Pancreas (tissue), 10 donors: ENCODE measurements around the gene GPRC6A. TPM values are rescaled to one million over a fixed set of nuclear protein-coding genes. Genes with fewer than 3 reads are reported as not detected.
A peak's percentile ranks its signal among the peaks of the same experiment; 100 is the strongest.

Source experiments
- ATAC-seq, 4 donors: fragments of 200-7000 bp; cut with Tn5 transposase; one replicate each; pipeline versions ENCODE4 v1.8.0 to v1.9.1; 2020; ENCODE audit warnings: mild to moderate bottlenecking in 4 of 4, moderate library complexity in 4 of 4
- DNase-seq, 6 donors: peaks; one replicate each; pipeline ENCODE4 v3.0.0-alpha.2; 2020
- FAIRE-seq: peaks from 2 replicates; lab custom pipeline; 2012; peaks lifted over from hg19 to GRCh38; lab: Jason Lieb, UNC
- H3K27ac ChIP-seq, 4 donors: fragments of 200-600 bp; sonication (generic); 1 replicate in 3 of 4; 2 replicates in 1 of 4; pipeline versions ENCODE4 v1.5.0 to v1.8.0; 2020
- H3K27me3 ChIP-seq, 4 donors: fragments of 200-600 bp; one replicate each; pipeline ENCODE4 v1.8.0; 2021
- H3K36me3 ChIP-seq, 3 donors: fragments of 200-600 bp; sonication (generic) in 1 of 3; one replicate each; pipeline versions ENCODE4 v1.5.0 to v1.8.0; 2020 to 2021
- H3K4me1 ChIP-seq, 3 donors: fragments of 200-600 bp; one replicate each; pipeline ENCODE4 v1.8.0; 2021
- H3K4me3 ChIP-seq, 4 donors: fragments of 200-600 bp; sonication (generic) in 2 of 4; one replicate each; pipeline versions ENCODE4 v1.5.0 to v1.8.0; 2020 to 2021
- H3K9me3 ChIP-seq, 4 donors: fragments of 200-600 bp; one replicate each; pipeline ENCODE4 v1.8.0; 2021
- WGBS, 2 donors: extraction: QIAGEN DNeasy Blood & Tissue Kit; methylation state at CpG; one replicate each; pipeline ENCODE4 v1.1.7; 2013; 5-methylcytosine and 5-hydroxymethylcytosine counted together
- intact Hi-C, 3 donors: fragments of 100-400 bp; cut with DNase I; formaldehyde crosslinking; loops; one replicate each; pipeline versions ENCODE4 v1.11.1 to v1.14.2; 2022
- polyA plus RNA-seq, 2 donors: library from polyadenylated mRNA; stranded (reverse); fragments of 200-250 nt; gene quantifications; one replicate each; pipeline ENCODE4 v1.2.3, GENCODE V29; 2013
- total RNA-seq, 6 donors: library from RNA; stranded (reverse); fragmentation: NEBNext Ultra II Directional in 4 of 6; extraction: Animal tissue kit (Norgen Biotek cat#: 25700) in 4 of 6; gene quantifications; one replicate each; pipeline versions ENCODE4 v1.2.1 to v1.2.4, GENCODE V29; 2021 to 2023
- TF ChIP-seq, protein P1 (sequence below), 4 donors: fragments of 200-600 bp; sonication (generic) in 3 of 4; IDR thresholded peaks; one replicate each; pipeline versions ENCODE4 v1.5.0 to v1.8.0; 2021; ENCODE audit warnings: antibody characterized with exemption in 4 of 4
- donor health status: healthy with polysubstance abuse.
- donor health status: DM: no; HTN: no; CAD: no; lungs with moderate emphysema.
- donor health status: DM: no; HTN: no; CAD: no.
- donor health status: control.
- donor health status: control.
- donor health status: Bipolar disorder and iron deficiency.
- donor health status: DM: yes; HTN: yes; CAD: no.
- donor health status: DM: no; HTN: no; CAD: no.
- donor health status: DM: no; HTN: no; CAD: no.
- donor health status: DM: yes; HTN: yes; CAD: no.

Gene GPRC6A
- total and polyA plus RNA-seq, 8 donors: not detected

- DNase-seq (no peak), ATAC-seq (no peak), FAIRE-seq (no peak)
- Histone ChIP-seq H3K27me3 (peaks cover 0 to 7% (median 2%) of the 10 kb centered on the region in 4 donors), H3K27ac (no peak overlapping the region), H3K9me3 (no peaks in the 10 kb centered on the region), H3K36me3 (no peaks in the 10 kb centered on the region), H3K4me1 (no peaks in the 10 kb centered on the region), H3K4me3 (no peak overlapping the region)
- intact Hi-C loops: no loop called here
- WGBS, 2 donors: 48 to 61% methylated on average over 5 of the region's 5 CpGs
- TF ChIP-seq, protein P1, sequence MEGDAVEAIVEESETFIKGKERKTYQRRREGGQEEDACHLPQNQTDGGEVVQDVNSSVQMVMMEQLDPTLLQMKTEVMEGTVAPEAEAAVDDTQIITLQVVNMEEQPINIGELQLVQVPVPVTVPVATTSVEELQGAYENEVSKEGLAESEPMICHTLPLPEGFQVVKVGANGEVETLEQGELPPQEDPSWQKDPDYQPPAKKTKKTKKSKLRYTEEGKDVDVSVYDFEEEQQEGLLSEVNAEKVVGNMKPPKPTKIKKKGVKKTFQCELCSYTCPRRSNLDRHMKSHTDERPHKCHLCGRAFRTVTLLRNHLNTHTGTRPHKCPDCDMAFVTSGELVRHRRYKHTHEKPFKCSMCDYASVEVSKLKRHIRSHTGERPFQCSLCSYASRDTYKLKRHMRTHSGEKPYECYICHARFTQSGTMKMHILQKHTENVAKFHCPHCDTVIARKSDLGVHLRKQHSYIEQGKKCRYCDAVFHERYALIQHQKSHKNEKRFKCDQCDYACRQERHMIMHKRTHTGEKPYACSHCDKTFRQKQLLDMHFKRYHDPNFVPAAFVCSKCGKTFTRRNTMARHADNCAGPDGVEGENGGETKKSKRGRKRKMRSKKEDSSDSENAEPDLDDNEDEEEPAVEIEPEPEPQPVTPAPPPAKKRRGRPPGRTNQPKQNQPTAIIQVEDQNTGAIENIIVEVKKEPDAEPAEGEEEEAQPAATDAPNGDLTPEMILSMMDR (IDR thresholded peaks at IDR 0.05): no peak
These were observed 45.0 kb downstream of the GPRC6A start for GRCh38 chr6:116783852-116784251.

GRCh38 chr6:116779573-116780164, 49.2 kb downstream of the GPRC6A start:
- intact Hi-C loops: loop anchor here in 1 of 3 donors (10.0 kb wide), 1 partner anchor 185 kb away; no protein-coding TSS in a partner anchor
- Histone ChIP-seq H3K4me3 (no peak overlapping the region), H3K36me3 (no peaks in the 10 kb centered on the region), H3K4me1 (no peaks in the 10 kb centered on the region), H3K27ac (no peak overlapping the region), H3K9me3 (no peaks in the 10 kb centered on the region), H3K27me3 (peaks cover 0 to 9% (median 2%) of the 10 kb centered on the region in 4 donors)
- DNase-seq: no peak
- TF ChIP-seq, protein P1 (IDR thresholded peaks at IDR 0.05): peak in 3 of 4 donors; percentile 23 to 35 (median 28)
- peak; percentile 53 to 80 (median 74) for ATAC-seq
- peak; percentile 54 for FAIRE-seq
- WGBS, 2 donors: 15 to 16% methylated on average over 13 of the region's 13 CpGs

GRCh38 chr6:116773886-116774285, 55.0 kb downstream of the GPRC6A start:
- Histone ChIP-seq H3K36me3 (no peaks in the 10 kb centered on the region), H3K9me3 (no peaks in the 10 kb centered on the region), H3K4me1 (no peaks in the 10 kb centered on the region), H3K4me3 (no peak overlapping the region), H3K27me3 (peaks cover 0 to 3% (median 0%) of the 10 kb centered on the region in 4 donors), H3K27ac (no peak overlapping the region)
- intact Hi-C loops: loop anchor here in 1 of 3 donors (10.0 kb wide), 1 partner anchor 191 kb away; no protein-coding TSS in a partner anchor
- TF ChIP-seq, protein P1 (IDR thresholded peaks at IDR 0.05): no peak
- WGBS, 2 donors: 35 to 51% methylated on average over 1 of the region's 1 CpG
- FAIRE-seq (no peak), ATAC-seq (no peak), DNase-seq (no peak)

- intact Hi-C loops: loop anchor here in 1 of 3 donors (10.0 kb wide), 1 partner anchor 192 kb away; no protein-coding TSS in a partner anchor
- no peaks in the 10 kb centered on the region for H3K4me1 ChIP-seq
- H3K36me3 ChIP-seq: no peaks in the 10 kb centered on the region
- H3K4me3 ChIP-seq: no peak overlapping the region
- WGBS, 2 donors: 43 to 64% methylated on average over 1 of the region's 1 CpG
- no peak for DNase-seq
- no peaks in the 10 kb centered on the region for H3K27me3 ChIP-seq
- H3K27ac ChIP-seq: no peak overlapping the region
- no peak for ATAC-seq
- no peaks in the 10 kb centered on the region for H3K9me3 ChIP-seq
- no peak for FAIRE-seq
- TF ChIP-seq, protein P1 (IDR thresholded peaks at IDR 0.05): no peak
These were observed 56.4 kb downstream of the GPRC6A start for GRCh38 chr6:116772450-116772849.

- WGBS, 2 donors: 60 to 67% methylated on average over 2 of the region's 2 CpGs
- Histone ChIP-seq H3K4me3 (no peak overlapping the region), H3K27me3 (peaks cover 0 to 5% (median 0%) of the 10 kb centered on the region in 4 donors), H3K9me3 (no peaks in the 10 kb centered on the region), H3K4me1 (no peaks in the 10 kb centered on the region), H3K36me3 (no peaks in the 10 kb centered on the region), H3K27ac (no peak overlapping the region)
- TF ChIP-seq, protein P1 (IDR thresholded peaks at IDR 0.05): no peak
- intact Hi-C loops: no loop called here
- FAIRE-seq (no peak), DNase-seq (no peak), ATAC-seq (no peak)
These were observed 61.2 kb downstream of the GPRC6A start for GRCh38 chr6:116767715-116768114.
